Cardiac fibroblast (primary cell): Measurements from ENCODE around the gene POU2F1.

Experiments
- DNase-seq, 2 donors: peaks; one replicate each; pipeline versions ENCODE4 v3.0.0 to v3.0.0-alpha.2; 2010; ENCODE audit warnings: low read depth in 2 of 2
- H3K4me3 ChIP-seq, 2 donors: replicated peaks in 1 of 2; 1 replicate in 1 of 2; 2 replicates in 1 of 2; pipeline ENCODE4 v1.5.1; 2011; ENCODE audit warnings: low read depth in 2 of 2, low read length in 2 of 2, mild to moderate bottlenecking in 2 of 2, moderate library complexity in 1 of 2
- CTCF ChIP-seq: IDR thresholded peaks from one replicate; pipeline ENCODE4 v1.5.1; 2011; ENCODE audit warnings: low read depth, mild to moderate bottlenecking, low read length, inconsistent platforms

POU2F1 gene

GRCh38 chr1:167404908-167405307 is 184.2 kb downstream of the POU2F1 start:
- no peak for TF ChIP-seq CTCF
- DNase-seq = peak in 1 of 2 donors; percentile 22
- H3K4me3 ChIP-seq = no peak overlapping the region

GRCh38 chr1:167408355-167408754 is 187.7 kb downstream of the POU2F1 start:
- no peak for TF ChIP-seq CTCF
- H3K4me3 ChIP-seq = no peak overlapping the region

GRCh38 chr1:167409183-167409582 is 188.5 kb downstream of the POU2F1 start:
- TF ChIP-seq CTCF = no peak
- no peak for DNase-seq
- H3K4me3 ChIP-seq = no peak overlapping the region

More at GRCh38 chr1:167408355-167408754, 187.7 kb downstream of the POU2F1 start:
- DNase-seq = no peak

GRCh38 chr1:167412072-167412471 is 191.4 kb downstream of the POU2F1 start:
- no peak for TF ChIP-seq CTCF
- no peak overlapping the region for H3K4me3 ChIP-seq
- DNase-seq = no peak

GRCh38 chr1:167412920-167413319 is 192.2 kb downstream of the POU2F1 start:
- no peak for TF ChIP-seq CTCF
- H3K4me3 ChIP-seq = no peak overlapping the region
- no peak for DNase-seq

GRCh38 chr1:167413328-167413727 is 192.6 kb downstream of the POU2F1 start:
- no peak for DNase-seq
- TF ChIP-seq CTCF = no peak
- no peak overlapping the region for H3K4me3 ChIP-seq

GRCh38 chr1:167416506-167416905 is 195.8 kb downstream of the POU2F1 start:
- no peak for TF ChIP-seq CTCF
- no peak overlapping the region for H3K4me3 ChIP-seq
- no peak for DNase-seq
